HFF-Myc (cell line): ENCODE measurements around the gene RBM39.

Experiments
- DNase-seq: peaks from one replicate; pipeline ENCODE4 v3.0.0-alpha.2; 2011; ENCODE audit warnings: low read depth; ENCODE audit errors: extremely low read depth
- H3K4me3 ChIP-seq: replicated peaks from 2 replicates; pipeline ENCODE4 v1.5.1; 2011; ENCODE audit warnings: low read depth, mild to moderate bottlenecking, control low read depth, low read length
- CTCF ChIP-seq: IDR thresholded peaks from 2 replicates; pipeline ENCODE4 v1.5.1; 2012; ENCODE audit warnings: mild to moderate bottlenecking, low read depth, low read length, control low read depth; ENCODE audit errors: missing control alignments

Gene RBM39

GRCh38 chr20:35743693-35744491 is 1.8 kb upstream of the RBM39 start:
- no peak overlapping the region for H3K4me3 ChIP-seq
- DNase-seq = no peak
- TF ChIP-seq CTCF = no peak

- DNase-seq = no peak
- no peak for TF ChIP-seq CTCF
These were observed 872 bp upstream of the RBM39 start for GRCh38 chr20:35742741-35743523.

GRCh38 chr20:35739294-35740163 is 2.5 kb downstream of the RBM39 start:
- peak overlapping the region; percentile 92 for H3K4me3 ChIP-seq
- TF ChIP-seq CTCF = no peak
- DNase-seq = no peak

More at GRCh38 chr20:35742741-35743523, 872 bp upstream of the RBM39 start:
- peak overlapping the region; percentile 92 for H3K4me3 ChIP-seq

- no peak for TF ChIP-seq CTCF
- peak overlapping the region; percentile 92 for H3K4me3 ChIP-seq
- no peak for DNase-seq
These were observed 3.5 kb downstream of the RBM39 start for GRCh38 chr20:35738410-35739179.

GRCh38 chr20:35737865-35738333 is 4.2 kb downstream of the RBM39 start:
- no peak for DNase-seq
- no peak for TF ChIP-seq CTCF
- H3K4me3 ChIP-seq = peak overlapping the region; percentile 92

GRCh38 chr20:35735826-35736470 is 6.1 kb downstream of the RBM39 start:
- TF ChIP-seq CTCF = no peak

More at GRCh38 chr20:35735826-35736470, 6.1 kb downstream of the RBM39 start:
- no peak overlapping the region; the same call in 1 of the 2 replicates for H3K4me3 ChIP-seq
- DNase-seq = no peak
